Measurements from ENCODE around the gene ARF4. TPM values are rescaled to one million over a fixed set of nuclear protein-coding genes. Genes with fewer than 3 reads are reported as not detected.

Gene ARF4
- total RNA-seq, 1 donor: 261 TPM

DNA sequence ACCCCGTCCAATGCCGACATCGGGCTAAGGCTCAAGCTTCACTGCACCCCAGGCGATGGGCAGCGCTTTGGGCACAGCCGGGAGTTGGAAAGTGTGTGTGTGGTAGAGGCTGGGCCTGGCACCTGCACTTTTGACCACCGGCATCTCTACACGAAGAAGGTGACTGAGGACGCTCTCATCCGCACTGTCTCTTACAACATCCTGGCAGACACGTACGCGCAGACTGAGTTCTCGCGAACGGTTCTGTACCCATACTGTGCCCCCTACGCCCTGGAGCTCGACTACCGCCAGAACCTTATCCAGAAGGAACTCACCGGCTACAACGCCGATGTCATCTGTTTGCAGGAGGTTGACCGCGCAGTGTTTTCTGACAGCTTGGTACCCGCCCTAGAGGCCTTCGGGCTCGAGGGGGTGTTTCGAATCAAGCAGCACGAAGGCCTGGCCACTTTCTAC lies 40.0 kb downstream of the ARF4 start:
- Histone ChIP-seq H3K79me2 (ENCODE audit: insufficient read depth, low read length) (peaks cover 50% of the 10 kb centered on the region), H3K36me3 (ENCODE audit: insufficient read depth, low read length) (peaks cover 10% of the 10 kb centered on the region), H3K9me3 (ENCODE audit: low read depth, low read length) (no peaks in the 10 kb centered on the region), H2AFZ (ENCODE audit: low read length) (peak overlapping the region; percentile 86), H3K4me1 (ENCODE audit: insufficient read depth, low read length) (peaks cover 18% of the 10 kb centered on the region), H3K27me3 (ENCODE audit: insufficient read depth, low read length) (no peaks in the 10 kb centered on the region), H3K4me2 (ENCODE audit: insufficient read depth, low read length) (peak overlapping the region; percentile 84), H4K20me1 (ENCODE audit: insufficient read depth, low read length) (peaks cover 10% of the 10 kb centered on the region), H3K27ac (ENCODE audit: low read depth, low read length) (peak overlapping the region; percentile 95), H3K4me3 (ENCODE audit: insufficient read depth, low read length) (peak overlapping the region; percentile 94)
- TF ChIP-seq, protein P1, sequence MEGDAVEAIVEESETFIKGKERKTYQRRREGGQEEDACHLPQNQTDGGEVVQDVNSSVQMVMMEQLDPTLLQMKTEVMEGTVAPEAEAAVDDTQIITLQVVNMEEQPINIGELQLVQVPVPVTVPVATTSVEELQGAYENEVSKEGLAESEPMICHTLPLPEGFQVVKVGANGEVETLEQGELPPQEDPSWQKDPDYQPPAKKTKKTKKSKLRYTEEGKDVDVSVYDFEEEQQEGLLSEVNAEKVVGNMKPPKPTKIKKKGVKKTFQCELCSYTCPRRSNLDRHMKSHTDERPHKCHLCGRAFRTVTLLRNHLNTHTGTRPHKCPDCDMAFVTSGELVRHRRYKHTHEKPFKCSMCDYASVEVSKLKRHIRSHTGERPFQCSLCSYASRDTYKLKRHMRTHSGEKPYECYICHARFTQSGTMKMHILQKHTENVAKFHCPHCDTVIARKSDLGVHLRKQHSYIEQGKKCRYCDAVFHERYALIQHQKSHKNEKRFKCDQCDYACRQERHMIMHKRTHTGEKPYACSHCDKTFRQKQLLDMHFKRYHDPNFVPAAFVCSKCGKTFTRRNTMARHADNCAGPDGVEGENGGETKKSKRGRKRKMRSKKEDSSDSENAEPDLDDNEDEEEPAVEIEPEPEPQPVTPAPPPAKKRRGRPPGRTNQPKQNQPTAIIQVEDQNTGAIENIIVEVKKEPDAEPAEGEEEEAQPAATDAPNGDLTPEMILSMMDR (IDR thresholded peaks at IDR 0.05; ENCODE audit: extremely low read depth, low read depth, low read length): no peak
- peak; percentile 79 for DNase-seq (ENCODE audit: insufficient read length, low spot score, missing footprints)

DNA sequence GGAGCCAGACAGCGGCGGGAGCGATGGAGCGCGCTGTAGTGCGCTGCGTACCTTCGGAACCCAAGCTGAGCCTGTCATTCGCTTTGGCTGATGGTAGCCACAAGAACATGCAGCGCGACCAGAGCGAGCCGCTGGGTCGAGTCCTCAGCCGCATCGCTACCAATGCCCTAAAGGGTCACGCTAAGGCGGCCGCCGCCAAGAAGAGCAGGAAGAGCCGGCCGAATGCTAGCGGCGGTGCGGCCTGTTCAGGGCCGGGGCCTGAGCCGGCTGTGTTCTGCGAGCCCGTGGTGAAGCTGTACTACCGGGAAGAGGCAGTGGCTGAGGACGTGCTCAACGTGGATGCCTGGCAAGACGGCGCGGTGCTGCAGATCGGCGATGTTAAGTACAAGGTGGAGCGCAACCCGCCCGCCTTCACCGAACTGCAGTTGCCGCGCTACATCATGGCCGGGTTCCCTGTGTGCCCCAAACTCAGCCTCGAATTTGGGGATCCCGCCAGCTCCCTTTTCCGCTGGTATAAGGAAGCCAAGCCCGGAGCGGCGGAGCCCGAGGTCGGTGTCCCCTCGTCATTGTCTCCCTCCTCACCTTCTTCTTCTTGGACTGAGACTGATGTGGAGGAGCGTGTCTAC lies 40.6 kb downstream of the ARF4 start:
- Histone ChIP-seq H2AFZ (ENCODE audit: low read length) (peak overlapping the region; percentile 86), H3K4me3 (ENCODE audit: insufficient read depth, low read length) (peak overlapping the region; percentile 94), H3K9me3 (ENCODE audit: low read depth, low read length) (no peaks in the 10 kb centered on the region), H3K4me1 (ENCODE audit: insufficient read depth, low read length) (peaks cover 18% of the 10 kb centered on the region), H3K4me2 (ENCODE audit: insufficient read depth, low read length) (peak overlapping the region; percentile 84), H3K36me3 (ENCODE audit: insufficient read depth, low read length) (peaks cover 10% of the 10 kb centered on the region), H3K27me3 (ENCODE audit: insufficient read depth, low read length) (no peaks in the 10 kb centered on the region), H4K20me1 (ENCODE audit: insufficient read depth, low read length) (peaks cover 10% of the 10 kb centered on the region), H3K79me2 (ENCODE audit: insufficient read depth, low read length) (peaks cover 48% of the 10 kb centered on the region), H3K27ac (ENCODE audit: low read depth, low read length) (peak overlapping the region; percentile 95)
- TF ChIP-seq, protein P1 (IDR thresholded peaks at IDR 0.05; ENCODE audit: extremely low read depth, low read depth, low read length): no peak
- peak; percentile 76 for DNase-seq (ENCODE audit: insufficient read length, low spot score, missing footprints)

- Histone ChIP-seq H3K79me2 (ENCODE audit: insufficient read depth, low read length) (peaks cover 46% of the 10 kb centered on the region), H2AFZ (ENCODE audit: low read length) (peak within 1 kb of the TSS; percentile 86)
Measured at GRCh38 chr3:57555738-57556458, 41.2 kb downstream of the ARF4 start, which contains the start of gene PDE12. TSS of gene PDE12 (plus strand) at chr3:57556274. CDS start at chr3:57556380, 106 bp downstream.

More at GRCh38 chr3:57555738-57556458, 41.2 kb downstream of the ARF4 start, which contains the start of gene PDE12:
- no peaks in the 10 kb centered on the region for H3K27me3 ChIP-seq (ENCODE audit: insufficient read depth, low read length)
- H3K9me3 ChIP-seq (ENCODE audit: low read depth, low read length): no peaks in the 10 kb centered on the region
- peaks cover 10% of the 10 kb centered on the region for H4K20me1 ChIP-seq (ENCODE audit: insufficient read depth, low read length)
- peak; percentile 91 for DNase-seq (ENCODE audit: insufficient read length, low spot score, missing footprints)
- H3K4me1 ChIP-seq (ENCODE audit: insufficient read depth, low read length): peaks cover 18% of the 10 kb centered on the region
- H3K27ac ChIP-seq (ENCODE audit: low read depth, low read length): peak within 1 kb of the TSS; percentile 95
- H3K36me3 ChIP-seq (ENCODE audit: insufficient read depth, low read length): peaks cover 7% of the 10 kb centered on the region
- H3K4me2 ChIP-seq (ENCODE audit: insufficient read depth, low read length): peak within 1 kb of the TSS; percentile 84
- H3K4me3 ChIP-seq (ENCODE audit: insufficient read depth, low read length): peak within 1 kb of the TSS; percentile 94
- TF ChIP-seq, protein P1 (IDR thresholded peaks at IDR 0.05; ENCODE audit: extremely low read depth, low read depth, low read length): no peak

Measured in osteoblast (primary cell).